HepG2 (cell line): ENCODE measurements around the gene NRBP1. TPM values are rescaled to one million over a fixed set of nuclear protein-coding genes. Genes with fewer than 3 reads are reported as not detected.
A peak's percentile ranks its signal among the peaks of the same experiment; 100 is the strongest.

Experiments
- ATF4 ChIP-seq, 2 experiments: fragments of 450-650 bp in 1 of 2; sonication (generic) in 1 of 2; formaldehyde crosslinking; IDR thresholded peaks; 2 replicates each; pipeline versions ENCODE4 v1.5.0 to v1.8.0; 2020 to 2022; ENCODE audit warnings: mild to moderate bottlenecking in 1 of 2, missing genetic modification reagents in 1 of 2
- CENPT ChIP-seq: sonication (generic); formaldehyde crosslinking; IDR thresholded peaks from 2 replicates; pipeline ENCODE4 v1.8.0; 2022; ENCODE audit warnings: low read depth, mild to moderate bottlenecking, moderate library complexity, missing genetic modification reagents
- CENPX ChIP-seq: sonication (generic); formaldehyde crosslinking; IDR thresholded peaks from 2 replicates; pipeline ENCODE4 v1.9.0; 2021; ENCODE audit warnings: mild to moderate bottlenecking, missing genetic modification reagents, moderate library complexity
- FOXA1 ChIP-seq, 2 experiments: fragments of 450-650 bp in 1 of 2; sonication (generic) in 1 of 2; formaldehyde crosslinking in 1 of 2; IDR thresholded peaks; 2 replicates each; pipeline versions ENCODE4 v1.4.0 to v1.6.1; 2016 to 2020; ENCODE audit warnings: missing genetic modification reagents in 1 of 2
- FOXC1 ChIP-seq: sonication (generic); formaldehyde crosslinking; IDR thresholded peaks from 2 replicates; pipeline ENCODE4 v1.8.0; 2022; ENCODE audit warnings: mild to moderate bottlenecking, missing genetic modification reagents, borderline replicate concordance
- HDAC6 ChIP-seq: fragments of 200-600 bp; sonication (generic); IDR thresholded peaks from 2 replicates; pipeline ENCODE4 v1.7.0; 2017; ENCODE audit warnings: mild to moderate bottlenecking, antibody characterized with exemption, low read length, low read depth
- HES4 ChIP-seq: sonication (generic); formaldehyde crosslinking; IDR thresholded peaks from 2 replicates; pipeline ENCODE4 v1.9.0; 2021; ENCODE audit warnings: mild to moderate bottlenecking, missing genetic modification reagents, borderline replicate concordance
- HNRNPLL ChIP-seq: fragments of 200-400 bp; formaldehyde crosslinking; IDR thresholded peaks from 2 replicates; pipeline ENCODE4 v1.6.1; 2017; ENCODE audit warnings: mild to moderate bottlenecking, low read depth, low read length; ENCODE audit not compliant: poor library complexity, severe bottlenecking
- IKZF4 ChIP-seq: sonication (generic); formaldehyde crosslinking; IDR thresholded peaks from 2 replicates; pipeline ENCODE4 v1.5.1; 2020; ENCODE audit warnings: borderline replicate concordance, mild to moderate bottlenecking, low read depth, missing genetic modification reagents; ENCODE audit errors: not compliant biosample characterization
- IRX3 ChIP-seq: sonication (generic); formaldehyde crosslinking; IDR thresholded peaks from 2 replicates; pipeline ENCODE4 v1.8.1; 2023; ENCODE audit warnings: mild to moderate bottlenecking, low read depth, missing genetic modification reagents, borderline replicate concordance
- KLF12 ChIP-seq: sonication (generic); formaldehyde crosslinking; IDR thresholded peaks from 2 replicates; pipeline ENCODE4 v1.4.0; 2020; ENCODE audit warnings: missing genetic modification reagents, borderline replicate concordance
- MEF2D ChIP-seq: sonication (generic); formaldehyde crosslinking; IDR thresholded peaks from 2 replicates; pipeline ENCODE4 v1.5.1; 2020; ENCODE audit warnings: mild to moderate bottlenecking, missing genetic modification reagents
- POLR2AphosphoS5 ChIP-seq: IDR thresholded peaks from 2 replicates; pipeline ENCODE4 v1.6.1; 2012; ENCODE audit warnings: low read depth, low read length
- RCOR2 ChIP-seq: IDR thresholded peaks from 2 replicates; pipeline ENCODE4 v1.6.1; 2016; ENCODE audit warnings: missing biosample characterization, missing genetic modification reagents
- SKI ChIP-seq: fragments of 450-650 bp; IDR thresholded peaks from one replicate; pipeline ENCODE4 v1.6.1; 2018; ENCODE audit warnings: mild to moderate bottlenecking; ENCODE audit not compliant: partially characterized antibody
- TEAD2 ChIP-seq: sonication (generic); formaldehyde crosslinking; IDR thresholded peaks from 2 replicates; pipeline ENCODE4 v1.9.0; 2021; ENCODE audit warnings: missing genetic modification reagents
- XRCC5 ChIP-seq: fragments of 200-400 bp; formaldehyde crosslinking; optimal IDR thresholded peaks from 2 replicates; pipeline ENCODE3; 2017; ENCODE audit warnings: mild to moderate bottlenecking, low read length
- ZFP37 ChIP-seq: sonication (generic); formaldehyde crosslinking; IDR thresholded peaks from 2 replicates; pipeline ENCODE4 v1.4.0; 2020; ENCODE audit warnings: missing genetic modification reagents, borderline replicate concordance
- ZNF414 ChIP-seq: sonication (generic); formaldehyde crosslinking; IDR thresholded peaks from 2 replicates; pipeline ENCODE4 v1.5.0; 2020; ENCODE audit warnings: missing genetic modification reagents
- ZNF550 ChIP-seq: sonication (generic); formaldehyde crosslinking; IDR thresholded peaks from 2 replicates; pipeline ENCODE4 v1.4.0; 2020; ENCODE audit warnings: mild to moderate bottlenecking, missing genetic modification reagents, borderline replicate concordance
- ZNF782 ChIP-seq: sonication (generic); formaldehyde crosslinking; IDR thresholded peaks from 2 replicates; pipeline ENCODE4 v1.4.0; 2020; ENCODE audit warnings: missing genetic modification reagents, mild to moderate bottlenecking, borderline replicate concordance
- ZZZ3 ChIP-seq: sonication (generic); formaldehyde crosslinking; IDR thresholded peaks from 2 replicates; pipeline ENCODE4 v1.4.0; 2020; ENCODE audit warnings: missing genetic modification reagents, mild to moderate bottlenecking, borderline replicate concordance
- polyA plus RNA-seq, 8 experiments: library from polyadenylated mRNA; depleted of rRNA in 3 of 8; stranded (reverse) in 7 of 8; unstranded in 1 of 8; fragments of >200 nt; fragmentation: Illumina TruSeq in 4 of 8; extraction: Trizol in 4 of 8; gene quantifications; 2 replicates each; pipeline versions ENCODE4 v1.2.1 to v1.2.3, GENCODE V29; 2011 to 2016; ENCODE audit warnings: low read depth in 4 of 8, missing spikeins in 1 of 8, mixed read lengths in 1 of 8; ENCODE audit not compliant: insufficient read depth in 1 of 8
- total RNA-seq, 5 experiments: library from RNA; depleted of rRNA; stranded (reverse); fragments of >200 nt; fragmentation: Illumina TruSeq; extraction: Trizol; gene quantifications; 2 replicates each; pipeline ENCODE4 v1.2.3, GENCODE V29; 2016; ENCODE audit warnings: low read depth in 1 of 5
- TF ChIP-seq, protein P1 (sequence below): sonication (generic); formaldehyde crosslinking; conservative IDR thresholded peaks from 2 replicates; pipeline ENCODE4 v1.5.0; 2020; ENCODE audit warnings: missing genetic modification reagents
- TF ChIP-seq, protein P2 (sequence below): sonication (generic); formaldehyde crosslinking; IDR thresholded peaks from 2 replicates; pipeline ENCODE4 v1.4.0; 2020; ENCODE audit warnings: missing genetic modification reagents

NRBP1 gene
- total and polyA plus RNA-seq, 2 of the 13 experiments (the other 11 are each of a cell fraction or from before 2014, with no cell fraction given): 165 to 240 TPM

- TF ChIP-seq ATF4 (CRISPR knock-in tag; IDR thresholded peaks at IDR 0.05) (peak in 1 of 2 experiments; percentile 73; a peak in 2 of 4 replicates), FOXC1 (peak; percentile 79; the same call in 1 of the 2 replicates), CENPX (CRISPR knock-in tag) (no peak), POLR2AphosphoS5 (peak; percentile 96), ZZZ3 (CRISPR knock-in tag) (no peak), XRCC5 (peak; percentile 98), ZFP37 (CRISPR knock-in tag) (no peak; the same call in none of the 2 replicates), CENPT (CRISPR knock-in tag) (no peak), FOXA1 (IDR thresholded peaks at IDR 0.05) (no peak), FOXA1 (CRISPR knock-in tag; IDR thresholded peaks at IDR 0.05) (no peak), HNRNPLL (peak; percentile 95), IRX3 (peak; percentile 34; the same call in 1 of the 2 replicates), IKZF4 (peak; percentile 85), KLF12 (CRISPR knock-in tag) (peak; percentile 29), MEF2D (CRISPR knock-in tag) (no peak), ZNF414 (0 out of 2 replicates have a peak, but pooled peaks have one; percentile 25), SKI (peak; percentile 63), HES4 (CRISPR knock-in tag) (peak; percentile 87; the same call in 1 of the 2 replicates), HDAC6 (no peak), ZNF782 (CRISPR knock-in tag) (peak; percentile 83; the same call in 1 of the 2 replicates), RCOR2 (no peak; the same call in 1 of the 2 replicates), ZNF550 (peak; percentile 86; the same call in 1 of the 2 replicates), TEAD2 (CRISPR knock-in tag) (no peak)
- TF ChIP-seq, protein P1, sequence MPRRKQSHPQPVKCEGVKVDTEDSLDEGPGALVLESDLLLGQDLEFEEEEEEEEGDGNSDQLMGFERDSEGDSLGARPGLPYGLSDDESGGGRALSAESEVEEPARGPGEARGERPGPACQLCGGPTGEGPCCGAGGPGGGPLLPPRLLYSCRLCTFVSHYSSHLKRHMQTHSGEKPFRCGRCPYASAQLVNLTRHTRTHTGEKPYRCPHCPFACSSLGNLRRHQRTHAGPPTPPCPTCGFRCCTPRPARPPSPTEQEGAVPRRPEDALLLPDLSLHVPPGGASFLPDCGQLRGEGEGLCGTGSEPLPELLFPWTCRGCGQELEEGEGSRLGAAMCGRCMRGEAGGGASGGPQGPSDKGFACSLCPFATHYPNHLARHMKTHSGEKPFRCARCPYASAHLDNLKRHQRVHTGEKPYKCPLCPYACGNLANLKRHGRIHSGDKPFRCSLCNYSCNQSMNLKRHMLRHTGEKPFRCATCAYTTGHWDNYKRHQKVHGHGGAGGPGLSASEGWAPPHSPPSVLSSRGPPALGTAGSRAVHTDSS (CRISPR knock-in tag): no peak
- TF ChIP-seq, protein P2, sequence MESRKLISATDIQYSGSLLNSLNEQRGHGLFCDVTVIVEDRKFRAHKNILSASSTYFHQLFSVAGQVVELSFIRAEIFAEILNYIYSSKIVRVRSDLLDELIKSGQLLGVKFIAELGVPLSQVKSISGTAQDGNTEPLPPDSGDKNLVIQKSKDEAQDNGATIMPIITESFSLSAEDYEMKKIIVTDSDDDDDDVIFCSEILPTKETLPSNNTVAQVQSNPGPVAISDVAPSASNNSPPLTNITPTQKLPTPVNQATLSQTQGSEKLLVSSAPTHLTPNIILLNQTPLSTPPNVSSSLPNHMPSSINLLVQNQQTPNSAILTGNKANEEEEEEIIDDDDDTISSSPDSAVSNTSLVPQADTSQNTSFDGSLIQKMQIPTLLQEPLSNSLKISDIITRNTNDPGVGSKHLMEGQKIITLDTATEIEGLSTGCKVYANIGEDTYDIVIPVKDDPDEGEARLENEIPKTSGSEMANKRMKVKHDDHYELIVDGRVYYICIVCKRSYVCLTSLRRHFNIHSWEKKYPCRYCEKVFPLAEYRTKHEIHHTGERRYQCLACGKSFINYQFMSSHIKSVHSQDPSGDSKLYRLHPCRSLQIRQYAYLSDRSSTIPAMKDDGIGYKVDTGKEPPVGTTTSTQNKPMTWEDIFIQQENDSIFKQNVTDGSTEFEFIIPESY (CRISPR knock-in tag): 0 out of 2 replicates have a peak, but pooled peaks have one; percentile 25
Observed at GRCh38 chr2:27428213-27428977, at the start of gene NRBP1 (continued).
